ENCODE results near the gene NUMBL. TPM values are rescaled to one million over a fixed set of nuclear protein-coding genes. Genes with fewer than 3 reads are reported as not detected.
"Not testable (repeated sequence)": the region's sequence is repeated elsewhere in the genome, so short reads cannot be mapped to it uniquely, and the experiment has no call there.

The NUMBL gene
- total RNA-seq, 1 donor from 2014 or later = 63.8 TPM

DNA sequence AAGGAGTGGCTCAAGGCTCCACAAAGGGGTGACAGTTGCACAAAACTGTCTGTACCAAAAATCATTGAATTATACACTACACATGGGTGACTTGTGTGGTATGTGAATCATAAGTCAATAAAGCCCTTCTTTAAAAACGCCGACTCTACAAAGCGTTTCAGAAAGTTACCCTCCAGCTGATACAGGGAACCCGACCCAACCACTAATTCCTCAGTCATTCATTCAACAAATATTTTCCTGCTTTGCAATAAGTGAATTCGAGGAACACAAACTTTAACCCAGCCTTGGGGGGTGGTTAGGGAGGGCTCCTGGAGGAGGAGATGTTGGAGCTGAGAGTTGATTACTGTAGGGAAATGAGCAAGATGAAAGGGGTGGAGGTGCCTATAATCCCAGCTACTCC is 57.2 kb downstream of the NUMBL start:
- DNase-seq (ENCODE audit: low spot score) = no peak

DNA sequence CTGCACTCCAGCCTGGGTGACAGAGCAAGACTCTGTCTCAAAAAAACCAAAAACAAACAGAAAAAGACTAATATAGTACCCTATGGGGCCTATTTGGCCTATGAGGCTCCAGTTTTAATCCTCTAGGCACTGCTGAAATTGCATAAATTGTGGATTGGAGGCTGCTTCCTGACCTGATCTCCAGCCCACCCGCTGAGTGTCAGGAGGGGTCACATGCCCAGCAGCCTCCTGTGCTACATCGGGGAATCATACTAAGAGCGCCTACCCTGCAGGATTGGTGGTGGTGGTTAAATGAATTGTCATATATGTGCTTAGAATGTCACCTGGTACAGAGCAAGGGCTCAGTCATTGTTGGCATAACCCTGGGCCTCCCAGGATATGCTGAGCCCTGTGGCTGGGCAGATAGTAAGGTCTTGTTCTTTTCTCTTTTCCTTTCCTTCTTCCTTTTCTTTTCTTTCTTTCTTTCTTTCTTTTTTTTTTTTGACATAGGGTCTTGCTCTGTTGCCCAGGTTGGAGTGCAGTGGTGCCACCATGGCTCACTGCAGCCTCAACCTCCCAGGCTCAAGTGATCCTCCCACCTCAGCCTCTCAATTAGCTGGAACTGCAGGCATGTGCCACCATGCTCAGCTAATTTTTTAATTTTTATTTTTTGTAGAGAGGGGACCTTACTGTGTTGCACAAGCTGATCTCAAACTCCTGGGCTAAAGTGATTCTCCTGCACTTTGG is 58.0 kb downstream of the NUMBL start:
- no peak for DNase-seq (ENCODE audit: low spot score)

DNA sequence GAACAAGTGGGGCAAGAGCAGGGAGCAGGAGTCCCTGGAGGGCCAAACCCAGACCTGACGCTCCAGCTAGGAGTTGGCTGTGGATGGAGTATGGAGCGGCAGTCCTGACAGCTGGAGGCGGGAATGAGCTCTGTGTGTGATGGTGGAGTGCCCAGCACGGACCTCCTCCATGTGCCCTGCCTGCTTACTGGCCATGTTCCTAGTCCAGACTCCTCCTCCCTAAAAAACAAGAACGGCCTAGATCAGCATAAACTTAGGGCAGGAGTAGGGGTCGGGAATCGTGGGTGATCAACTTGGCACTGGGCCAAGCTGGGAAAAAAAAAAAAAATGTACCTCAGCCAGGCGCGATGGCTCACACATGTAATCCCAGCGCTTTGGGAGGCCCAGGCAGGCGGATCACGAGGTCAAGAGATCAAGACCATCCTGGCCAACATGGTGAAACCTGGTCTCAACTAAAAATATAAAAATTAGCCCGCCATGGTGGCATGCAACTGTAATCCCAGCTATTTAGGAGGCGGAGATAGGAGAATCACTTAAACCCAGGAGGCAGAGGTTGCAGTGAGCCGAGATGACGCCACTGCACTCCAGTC is 59.8 kb downstream of the NUMBL start:
- DNase-seq (ENCODE audit: low spot score) = no peak

DNA sequence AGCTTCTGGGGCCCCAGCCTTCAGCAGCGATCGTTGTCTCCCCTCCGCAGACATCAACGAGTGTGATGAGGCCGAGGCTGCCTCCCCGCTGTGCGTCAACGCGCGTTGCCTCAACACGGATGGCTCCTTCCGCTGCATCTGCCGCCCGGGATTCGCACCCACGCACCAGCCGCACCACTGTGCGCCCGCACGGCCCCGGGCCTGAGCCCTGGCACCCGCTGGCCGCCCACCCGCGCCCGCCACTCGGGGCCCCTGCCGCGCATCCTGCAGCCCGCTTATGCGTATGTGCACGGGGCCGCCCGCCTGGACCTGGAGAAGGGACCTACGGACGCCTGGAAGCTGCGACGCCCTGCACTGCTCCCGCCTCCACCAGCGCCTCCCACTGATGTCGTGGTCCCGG is 61.1 kb downstream of the NUMBL start:
- no peak for DNase-seq (ENCODE audit: low spot score)

DNA sequence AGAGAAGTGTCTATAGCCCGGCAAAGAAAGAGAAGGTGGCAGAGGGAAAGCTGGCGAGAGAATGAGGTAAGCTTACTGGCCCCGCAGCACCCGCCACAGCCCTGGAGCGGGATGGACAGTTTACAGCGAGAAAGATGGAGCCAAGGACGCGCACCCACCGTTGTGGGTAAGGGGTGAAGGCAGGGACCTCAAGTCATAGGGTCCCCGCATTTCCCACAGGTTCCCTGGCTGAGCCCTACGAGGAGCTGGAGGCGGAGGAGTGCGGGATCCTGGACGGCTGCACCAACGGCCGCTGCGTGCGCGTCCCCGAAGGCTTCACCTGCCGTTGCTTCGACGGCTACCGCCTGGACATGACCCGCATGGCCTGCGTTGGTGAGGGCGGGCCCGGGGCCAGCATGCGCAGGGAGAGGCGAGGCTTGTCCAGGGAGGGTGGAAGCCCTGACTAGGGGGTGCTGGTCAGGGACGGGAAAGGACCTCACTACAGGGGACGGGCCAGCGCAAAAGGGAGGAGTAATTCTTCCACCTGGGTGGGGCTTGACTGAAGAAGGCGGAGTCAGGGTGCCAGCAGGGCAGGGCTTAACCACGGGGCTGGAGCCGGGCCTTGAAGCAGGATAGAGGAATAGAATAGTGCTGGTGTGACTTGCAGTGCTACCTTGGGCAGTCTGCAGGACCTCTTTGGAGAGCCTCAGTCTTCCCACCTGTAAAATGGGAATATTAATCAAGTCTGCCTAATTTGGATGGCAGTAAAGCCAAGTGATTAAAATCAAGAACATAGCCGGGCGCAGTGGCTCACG is 62.8 kb downstream of the NUMBL start:
- no peak for DNase-seq (ENCODE audit: low spot score)

DNA sequence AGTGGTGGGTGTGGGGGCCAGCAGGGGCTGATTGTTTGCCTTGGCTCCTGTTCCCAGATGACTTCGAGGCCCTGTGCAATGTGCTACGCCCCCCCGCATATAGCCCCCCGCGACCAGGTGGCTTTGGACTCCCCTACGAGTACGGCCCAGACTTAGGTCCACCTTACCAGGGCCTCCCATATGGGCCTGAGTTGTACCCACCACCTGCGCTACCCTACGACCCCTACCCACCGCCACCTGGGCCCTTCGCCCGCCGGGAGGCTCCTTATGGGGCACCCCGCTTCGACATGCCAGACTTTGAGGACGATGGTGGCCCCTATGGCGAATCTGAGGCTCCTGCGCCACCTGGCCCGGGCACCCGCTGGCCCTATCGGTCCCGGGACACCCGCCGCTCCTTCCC is 63.5 kb downstream of the NUMBL start:
- DNase-seq (ENCODE audit: low spot score) = no peak

DNA sequence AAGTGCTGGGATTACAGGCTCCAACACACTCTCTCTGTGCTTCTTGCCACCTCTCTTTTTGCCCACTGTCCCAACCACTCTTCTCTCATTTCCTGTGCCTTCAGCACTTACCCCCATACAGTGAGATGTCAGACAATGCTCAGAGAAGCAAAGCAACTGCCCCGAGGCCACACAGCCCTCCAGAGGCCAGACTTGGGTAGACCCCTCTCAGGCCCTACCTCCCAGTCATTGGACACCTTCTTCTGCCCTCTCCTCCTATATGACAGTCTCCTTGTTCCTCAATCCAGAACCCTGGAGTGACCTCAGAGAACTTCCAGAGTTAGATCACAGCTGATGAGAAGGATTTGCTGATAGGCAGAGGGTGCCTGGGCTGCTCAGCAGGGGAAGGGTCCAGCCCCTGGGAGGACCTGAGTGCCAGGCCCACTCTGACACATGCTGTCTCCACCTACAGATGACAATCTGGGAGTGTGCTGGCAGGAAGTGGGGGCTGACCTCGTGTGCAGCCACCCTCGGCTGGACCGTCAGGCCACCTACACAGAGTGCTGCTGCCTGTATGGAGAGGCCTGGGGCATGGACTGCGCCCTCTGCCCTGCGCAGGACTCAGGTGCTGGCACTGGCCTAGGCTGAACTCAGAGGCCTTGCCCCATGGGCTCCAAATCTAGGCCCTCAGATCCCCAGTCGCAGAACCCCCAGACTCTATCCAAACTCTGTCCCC is 64.9 kb downstream of the NUMBL start:
- no peak for DNase-seq (ENCODE audit: low spot score)

DNA sequence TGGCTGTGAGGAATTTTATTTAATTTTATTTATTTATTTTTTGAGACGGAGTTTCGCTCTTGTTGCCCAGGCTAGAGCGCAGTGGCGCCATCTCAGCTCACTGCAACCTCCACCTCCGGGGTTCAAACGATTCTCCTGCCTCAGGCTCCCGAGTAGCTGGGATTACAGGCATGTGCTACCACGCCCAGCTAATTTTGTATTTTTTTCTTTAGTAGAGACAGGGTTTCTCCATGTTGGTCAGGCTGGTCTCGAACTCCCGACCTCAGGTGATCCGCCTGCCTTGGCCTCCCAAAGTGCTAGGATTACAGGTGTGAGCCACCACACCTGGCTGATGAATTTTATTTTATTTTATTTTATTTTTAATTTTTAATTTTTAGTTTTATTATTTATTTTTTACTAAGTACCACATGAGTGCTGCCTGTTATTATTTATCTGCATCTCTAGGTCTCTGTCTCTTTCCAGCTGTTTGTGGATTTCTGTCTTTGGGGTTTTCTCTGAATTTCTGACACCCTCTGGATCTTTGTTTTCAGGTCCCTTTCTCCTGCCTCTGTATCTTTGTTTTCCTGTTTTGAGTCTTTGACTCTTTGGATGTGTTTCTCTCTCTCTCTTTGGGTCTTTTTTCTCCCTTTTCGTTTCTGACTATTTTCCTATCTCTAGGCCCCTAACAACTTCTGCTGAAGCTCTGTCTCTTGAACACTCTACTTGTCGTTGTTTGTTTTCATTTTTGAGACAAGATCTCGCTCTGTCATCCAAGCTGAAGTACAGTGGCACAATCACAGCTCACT is 65.9 kb downstream of the NUMBL start:
- DNase-seq (ENCODE audit: low spot score) = not testable (repeated sequence)

DNA sequence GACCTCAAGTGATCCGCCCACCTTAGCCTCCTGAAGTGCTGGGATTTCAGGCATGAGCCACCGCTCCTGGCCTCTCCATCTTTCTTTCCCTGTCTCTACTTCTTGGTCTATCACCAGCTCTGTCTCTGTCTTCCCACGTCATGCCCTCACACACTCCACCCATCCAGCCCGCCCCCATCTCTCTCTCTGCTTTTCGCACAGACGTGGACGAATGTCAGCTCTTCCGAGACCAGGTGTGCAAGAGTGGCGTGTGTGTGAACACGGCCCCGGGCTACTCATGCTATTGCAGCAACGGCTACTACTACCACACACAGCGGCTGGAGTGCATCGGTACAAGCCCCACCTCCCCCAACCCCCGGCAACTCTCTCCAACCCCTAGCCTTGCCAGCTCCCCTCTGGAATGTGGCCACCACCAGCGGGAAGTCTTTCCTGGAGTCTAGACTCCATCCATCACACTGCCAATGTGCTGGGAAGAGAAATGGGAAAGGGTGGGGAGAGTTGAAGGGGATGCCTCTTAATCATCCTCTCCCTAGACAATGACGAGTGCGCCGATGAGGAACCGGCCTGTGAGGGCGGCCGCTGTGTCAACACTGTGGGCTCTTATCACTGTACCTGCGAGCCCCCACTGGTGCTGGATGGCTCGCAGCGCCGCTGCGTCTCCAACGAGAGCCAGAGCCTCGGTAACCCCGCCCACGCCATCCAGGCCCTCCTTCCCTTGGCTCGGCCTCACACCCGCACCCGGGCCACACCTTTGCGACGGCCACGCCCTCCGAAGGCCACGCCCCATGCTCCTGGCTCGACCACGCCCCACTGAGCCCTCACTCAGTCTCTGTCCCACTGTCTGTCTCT is 66.8 kb downstream of the NUMBL start:
- no peak for DNase-seq (ENCODE audit: low spot score)

DNA sequence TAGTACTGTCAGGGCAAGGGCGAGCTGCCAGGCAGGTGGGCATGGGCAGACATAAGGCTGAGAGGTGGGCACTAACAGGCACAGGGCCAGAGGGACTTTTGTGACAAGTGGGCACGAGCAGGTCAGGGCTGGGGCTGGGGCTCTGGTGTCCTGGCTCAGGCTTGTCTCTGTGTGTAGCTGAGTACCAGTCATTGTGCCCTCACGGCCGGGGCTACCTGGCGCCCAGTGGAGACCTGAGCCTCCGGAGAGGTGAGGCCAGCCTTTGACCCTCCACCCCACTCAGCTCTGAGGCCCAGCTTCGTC is 67.7 kb downstream of the NUMBL start:
- no peak for DNase-seq (ENCODE audit: low spot score)

DNA sequence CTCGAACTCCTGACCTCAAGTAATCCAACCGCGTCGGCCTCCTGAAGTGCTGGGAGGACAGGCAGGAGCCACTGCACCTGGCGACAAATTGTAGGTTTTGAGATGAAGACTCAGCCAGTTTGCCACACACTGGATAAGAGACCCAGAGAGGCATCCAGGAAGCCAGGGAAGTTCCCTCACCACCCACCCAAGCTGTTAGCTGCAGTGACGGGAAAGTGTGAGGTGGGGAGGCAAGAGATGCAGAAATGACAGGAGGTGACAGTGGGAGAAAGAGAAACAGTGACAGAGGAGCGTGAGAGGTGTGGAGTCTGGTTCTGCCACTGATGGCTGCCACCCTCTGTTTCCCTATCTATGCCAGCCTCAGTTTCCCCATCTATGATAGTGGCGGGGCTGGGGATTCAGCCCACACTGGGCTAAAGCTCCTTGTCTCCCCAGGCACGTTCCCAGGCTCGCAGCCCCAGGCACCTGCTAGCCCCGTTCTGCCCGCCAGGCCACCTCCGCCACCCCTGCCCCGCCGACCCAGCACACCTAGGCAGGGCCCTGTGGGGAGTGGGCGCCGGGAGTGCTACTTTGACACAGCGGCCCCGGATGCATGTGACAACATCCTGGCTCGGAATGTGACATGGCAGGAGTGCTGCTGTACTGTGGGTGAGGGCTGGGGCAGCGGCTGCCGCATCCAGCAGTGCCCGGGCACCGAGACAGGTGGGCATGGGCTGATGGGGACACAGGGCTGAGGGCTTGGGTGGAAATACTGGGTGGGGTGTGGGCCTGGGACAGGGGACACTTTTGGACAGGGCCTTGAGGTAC is 68.3 kb downstream of the NUMBL start:
- DNase-seq (ENCODE audit: low spot score) = no peak

DNA sequence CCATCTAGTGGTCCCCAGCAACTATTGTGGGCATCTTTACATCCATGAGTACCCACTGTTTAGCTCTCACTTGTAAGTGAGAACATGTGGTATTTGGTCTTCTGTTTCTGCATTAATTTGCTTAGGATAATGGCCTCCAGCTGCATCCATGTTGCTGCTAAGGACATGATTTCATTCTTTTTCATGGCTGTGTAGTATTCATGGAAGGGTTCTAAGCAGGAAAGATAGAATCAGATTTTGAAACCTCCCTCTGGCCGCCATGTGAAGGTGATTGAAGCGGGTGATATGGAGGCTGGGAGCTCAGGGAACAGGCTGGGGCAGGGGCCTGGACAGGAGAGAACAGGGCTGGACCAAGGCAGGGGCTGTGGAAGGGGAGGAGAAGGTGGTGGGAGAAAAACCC is 69.2 kb downstream of the NUMBL start:
- DNase-seq (ENCODE audit: low spot score) = no peak

DNA sequence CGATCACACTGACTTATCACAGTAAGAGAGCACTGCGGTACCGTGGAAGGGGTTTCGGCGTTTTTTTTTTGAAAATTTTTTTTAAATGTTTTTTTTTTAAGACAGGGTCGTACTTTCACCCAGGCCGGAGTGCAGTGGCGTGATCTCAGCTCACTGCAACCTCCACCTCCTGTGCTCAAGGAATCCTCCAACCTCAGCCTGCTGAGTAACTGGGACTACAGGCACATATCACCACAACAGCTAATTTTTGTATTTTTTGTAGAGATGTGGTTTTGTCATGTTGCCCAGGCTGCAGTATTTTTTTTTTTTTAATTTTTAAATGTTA is 70.3 kb downstream of the NUMBL start:
- no peak for DNase-seq (ENCODE audit: low spot score)

DNA sequence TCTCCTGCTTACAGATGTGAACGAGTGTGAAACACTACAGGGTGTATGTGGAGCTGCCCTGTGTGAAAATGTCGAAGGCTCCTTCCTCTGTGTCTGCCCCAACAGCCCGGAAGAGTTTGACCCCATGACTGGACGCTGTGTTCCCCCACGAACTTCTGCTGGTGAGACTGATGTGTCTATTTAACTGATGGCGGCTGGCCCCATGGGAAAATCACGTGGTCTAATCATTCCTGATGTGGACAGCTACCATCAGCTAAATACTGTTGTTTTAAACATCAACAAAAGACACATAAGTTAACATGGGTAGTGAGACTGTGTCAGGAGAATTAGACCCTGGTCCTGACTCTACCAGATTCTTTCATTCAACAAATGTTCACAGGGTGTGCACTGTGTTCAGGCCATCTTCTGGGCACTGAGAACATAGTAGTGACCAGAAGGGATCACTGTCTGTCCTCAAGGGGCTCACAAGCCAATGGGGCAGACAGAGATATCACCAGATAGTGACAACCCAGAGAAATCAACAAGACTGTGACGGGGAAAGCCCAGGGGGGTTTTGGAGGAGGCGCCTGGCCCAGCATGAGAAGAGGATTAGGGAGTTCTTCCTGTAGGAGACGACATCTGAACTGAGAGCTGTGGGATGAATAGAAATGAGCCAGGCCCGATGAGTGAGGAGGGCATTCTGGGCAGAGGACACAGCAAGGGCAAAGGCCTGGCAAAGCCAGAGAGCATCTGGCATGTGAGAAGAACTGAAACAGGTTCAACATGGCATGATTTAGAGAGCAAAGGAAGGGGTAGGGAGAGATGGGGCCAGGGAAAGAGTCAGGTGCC is 70.9 kb downstream of the NUMBL start:
- DNase-seq (ENCODE audit: low spot score) = no peak

DNA sequence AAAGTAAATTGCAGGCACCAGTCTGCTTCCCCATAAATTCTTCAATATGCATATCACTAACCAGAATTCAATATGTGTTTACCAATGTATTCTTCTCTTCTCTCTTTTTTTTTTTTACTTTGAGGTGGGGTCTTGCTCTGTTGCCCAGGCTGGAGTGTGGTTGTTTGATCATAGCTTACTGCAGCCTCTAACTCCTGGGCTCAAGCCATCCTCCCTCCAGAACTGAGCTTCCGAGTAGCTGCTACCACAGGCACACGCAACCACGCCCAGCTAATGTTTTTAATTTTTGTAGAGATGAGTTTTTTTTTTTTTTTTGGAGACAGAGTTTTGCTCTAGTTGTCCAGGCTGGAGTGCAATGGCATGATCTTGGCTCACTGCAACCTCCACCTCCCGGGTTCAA is 72.5 kb downstream of the NUMBL start:
- DNase-seq (ENCODE audit: low spot score) = no peak

DNA sequence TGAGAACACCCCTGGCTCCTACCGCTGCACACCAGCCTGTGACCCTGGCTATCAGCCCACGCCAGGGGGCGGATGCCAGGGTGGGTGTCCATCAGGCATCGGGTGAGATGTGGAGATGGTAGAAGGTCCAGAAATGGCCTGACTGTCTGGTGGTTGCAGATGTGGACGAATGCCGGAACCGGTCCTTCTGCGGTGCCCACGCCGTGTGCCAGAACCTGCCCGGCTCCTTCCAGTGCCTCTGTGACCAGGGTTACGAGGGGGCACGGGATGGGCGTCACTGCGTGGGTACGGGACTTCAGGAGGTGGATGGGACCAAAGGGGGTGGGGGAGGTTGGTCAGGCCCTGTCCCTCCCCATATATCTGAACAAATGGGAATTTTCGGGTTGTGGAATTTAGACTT is 73.5 kb downstream of the NUMBL start:
- no peak for DNase-seq (ENCODE audit: low spot score)

DNA sequence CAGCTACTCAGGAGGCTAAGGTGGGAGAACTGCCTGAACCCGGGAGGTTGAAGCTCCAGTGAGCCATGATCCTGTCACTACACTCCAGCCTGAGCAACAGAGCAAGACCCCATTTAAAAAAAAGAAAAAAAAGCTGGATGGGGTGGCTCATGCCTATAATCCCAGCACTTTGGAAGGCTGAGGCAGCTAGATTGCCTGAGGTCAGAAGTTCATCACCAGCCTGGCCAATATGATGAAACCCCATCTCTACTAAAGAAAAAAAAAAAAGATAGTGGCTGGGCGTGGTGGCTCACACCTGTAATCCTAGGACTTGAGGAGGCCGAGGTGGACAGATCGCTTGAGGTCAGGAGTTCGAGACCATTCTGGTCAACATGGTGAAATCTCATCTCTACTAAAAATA is 74.3 kb downstream of the NUMBL start:
- no peak for DNase-seq (ENCODE audit: low spot score)

All from mesenteric fat pad (tissue), 1 donor.